Measurements from ENCODE around the gene MED1.

The MED1 gene

DNA sequence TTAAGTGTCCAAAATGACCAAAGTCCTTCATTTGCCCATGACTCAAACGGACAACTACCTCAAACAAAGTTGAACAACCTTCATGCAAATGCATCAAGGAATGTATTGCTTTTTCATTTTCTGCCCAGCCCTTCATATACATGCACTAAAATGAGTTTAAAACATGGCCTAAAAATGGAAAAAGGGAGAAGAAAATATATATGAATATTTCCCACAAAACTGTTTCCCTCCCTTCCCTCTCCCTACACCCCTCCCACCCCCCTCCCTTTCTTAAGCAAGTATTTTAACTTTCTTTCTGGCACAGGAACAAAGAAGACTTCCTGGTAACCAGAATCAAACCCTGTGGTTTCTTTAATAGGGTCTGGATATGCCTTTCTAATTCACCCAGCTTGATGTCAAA, 44.1 kb downstream of the MED1 start:
- H3K4me1 ChIP-seq (ENCODE audit: control insufficient read depth, low read length), result peaks cover 4% of the 10 kb centered on the region
- no peaks in the 10 kb centered on the region for H3K27me3 ChIP-seq (ENCODE audit: control insufficient read depth, low read length)
- no peaks in the 10 kb centered on the region for H3K9me3 ChIP-seq (ENCODE audit: control insufficient read depth, insufficient read depth, low read length)
- H3K4me2 ChIP-seq (ENCODE audit: low read length), result no peak overlapping the region
- H3K36me3 ChIP-seq (ENCODE audit: control insufficient read depth, low read length), result peaks cover 55% of the 10 kb centered on the region
- H3K79me2 ChIP-seq (ENCODE audit: control insufficient read depth, low read length), result no peaks in the 10 kb centered on the region
- TF ChIP-seq, protein P1, sequence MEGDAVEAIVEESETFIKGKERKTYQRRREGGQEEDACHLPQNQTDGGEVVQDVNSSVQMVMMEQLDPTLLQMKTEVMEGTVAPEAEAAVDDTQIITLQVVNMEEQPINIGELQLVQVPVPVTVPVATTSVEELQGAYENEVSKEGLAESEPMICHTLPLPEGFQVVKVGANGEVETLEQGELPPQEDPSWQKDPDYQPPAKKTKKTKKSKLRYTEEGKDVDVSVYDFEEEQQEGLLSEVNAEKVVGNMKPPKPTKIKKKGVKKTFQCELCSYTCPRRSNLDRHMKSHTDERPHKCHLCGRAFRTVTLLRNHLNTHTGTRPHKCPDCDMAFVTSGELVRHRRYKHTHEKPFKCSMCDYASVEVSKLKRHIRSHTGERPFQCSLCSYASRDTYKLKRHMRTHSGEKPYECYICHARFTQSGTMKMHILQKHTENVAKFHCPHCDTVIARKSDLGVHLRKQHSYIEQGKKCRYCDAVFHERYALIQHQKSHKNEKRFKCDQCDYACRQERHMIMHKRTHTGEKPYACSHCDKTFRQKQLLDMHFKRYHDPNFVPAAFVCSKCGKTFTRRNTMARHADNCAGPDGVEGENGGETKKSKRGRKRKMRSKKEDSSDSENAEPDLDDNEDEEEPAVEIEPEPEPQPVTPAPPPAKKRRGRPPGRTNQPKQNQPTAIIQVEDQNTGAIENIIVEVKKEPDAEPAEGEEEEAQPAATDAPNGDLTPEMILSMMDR (IDR thresholded peaks at IDR 0.05; ENCODE audit: low read depth, low read length, poor library complexity, severe bottlenecking), result no peak
- TF ChIP-seq EZH2phosphoT487 (IDR thresholded peaks at IDR 0.05; ENCODE audit: borderline replicate concordance, low read length), result no peak
- H3K9me2 ChIP-seq (replicated peaks; ENCODE audit: control insufficient read depth, low read length), result no peaks in the 10 kb centered on the region
- peaks cover 29% of the 10 kb centered on the region for H3F3A ChIP-seq (ENCODE audit: control insufficient read depth, insufficient read depth)
- H3K4me3 ChIP-seq (ENCODE audit: low read length), result no peak overlapping the region
- no peaks in the 10 kb centered on the region; the same call in 1 of the 2 replicates for H4K20me1 ChIP-seq (ENCODE audit: control insufficient read depth, insufficient read depth, low read depth, low read length)
- no peak overlapping the region for H3K27ac ChIP-seq (ENCODE audit: low read depth, low read length)

GRCh38 chr17:39405436-39405835, 45.6 kb downstream of the MED1 start:
- H3K4me1 ChIP-seq (ENCODE audit: control insufficient read depth, low read length), result peaks cover 10% of the 10 kb centered on the region
- H3K9me2 ChIP-seq (replicated peaks; ENCODE audit: control insufficient read depth, low read length), result no peaks in the 10 kb centered on the region
- no peak overlapping the region for H3K4me2 ChIP-seq (ENCODE audit: low read length)
- H3K4me3 ChIP-seq (ENCODE audit: low read length), result no peak overlapping the region
- H3K79me2 ChIP-seq (ENCODE audit: control insufficient read depth, low read length), result peaks cover 9% of the 10 kb centered on the region
- H3K27ac ChIP-seq (ENCODE audit: low read depth, low read length), result no peak overlapping the region
- peaks cover 29% of the 10 kb centered on the region for H3F3A ChIP-seq (ENCODE audit: control insufficient read depth, insufficient read depth)
- no peaks in the 10 kb centered on the region; the same call in 1 of the 2 replicates for H4K20me1 ChIP-seq (ENCODE audit: control insufficient read depth, insufficient read depth, low read depth, low read length)
- peaks cover 44% of the 10 kb centered on the region for H3K36me3 ChIP-seq (ENCODE audit: control insufficient read depth, low read length)
- TF ChIP-seq, protein P1 (IDR thresholded peaks at IDR 0.05; ENCODE audit: low read depth, low read length, poor library complexity, severe bottlenecking), result no peak
- no peak for TF ChIP-seq EZH2phosphoT487 (IDR thresholded peaks at IDR 0.05; ENCODE audit: borderline replicate concordance, low read length)
- H3K9me3 ChIP-seq (ENCODE audit: control insufficient read depth, insufficient read depth, low read length), result no peaks in the 10 kb centered on the region
- no peaks in the 10 kb centered on the region for H3K27me3 ChIP-seq (ENCODE audit: control insufficient read depth, low read length)

- Histone ChIP-seq H3K27ac (ENCODE audit: low read depth, low read length) (no peak overlapping the region), H4K20me1 (ENCODE audit: control insufficient read depth, insufficient read depth, low read depth, low read length) (no peaks in the 10 kb centered on the region; the same call in 1 of the 2 replicates), H3F3A (ENCODE audit: control insufficient read depth, insufficient read depth) (peaks cover 29% of the 10 kb centered on the region), H3K9me3 (ENCODE audit: control insufficient read depth, insufficient read depth, low read length) (no peaks in the 10 kb centered on the region), H3K4me3 (ENCODE audit: low read length) (no peak overlapping the region), H3K4me1 (ENCODE audit: control insufficient read depth, low read length) (peaks cover 15% of the 10 kb centered on the region), H3K27me3 (ENCODE audit: control insufficient read depth, low read length) (no peaks in the 10 kb centered on the region), H3K36me3 (ENCODE audit: control insufficient read depth, low read length) (peaks cover 37% of the 10 kb centered on the region), H3K4me2 (ENCODE audit: low read length) (no peak overlapping the region), H3K9me2 (replicated peaks; ENCODE audit: control insufficient read depth, low read length) (no peaks in the 10 kb centered on the region), H3K79me2 (ENCODE audit: control insufficient read depth, low read length) (peaks cover 16% of the 10 kb centered on the region)
- TF ChIP-seq EZH2phosphoT487 (IDR thresholded peaks at IDR 0.05; ENCODE audit: borderline replicate concordance, low read length), result no peak
- TF ChIP-seq, protein P1 (IDR thresholded peaks at IDR 0.05; ENCODE audit: low read depth, low read length, poor library complexity, severe bottlenecking), result no peak
Measured at GRCh38 chr17:39404542-39405378, 46.3 kb downstream of the MED1 start.

Data from DOHH2 (cell line).